ENCODE results near the gene IFRD2.
"Not testable (repeated sequence)": the region's sequence is repeated elsewhere in the genome, so short reads cannot be mapped to it uniquely, and the experiment has no call there.

The IFRD2 gene

GRCh38 chr3:50264964-50265485 is 27.2 kb downstream of the IFRD2 start:
- TF ChIP-seq CTCF (IDR thresholded peaks at IDR 0.05), result no peak
- H3K36me3 Mint-ChIP-seq (ENCODE audit: low read depth), result no peaks in the 10 kb centered on the region
- peaks cover 2% of the 10 kb centered on the region for H3K27me3 Mint-ChIP-seq (ENCODE audit: low read depth, poor library complexity)
- H3K27ac Mint-ChIP-seq, result peak overlapping the region; percentile 96
- H3K4me1 Mint-ChIP-seq, result peaks cover 83% of the 10 kb centered on the region
- H3K4me3 Mint-ChIP-seq, result no peak overlapping the region
- DNase-seq, result no peak
- H3K9me3 Mint-ChIP-seq, result no peaks in the 10 kb centered on the region

GRCh38 chr3:50264383-50264963 is 27.8 kb downstream of the IFRD2 start:
- H3K27me3 Mint-ChIP-seq (ENCODE audit: low read depth, poor library complexity), result peaks cover 2% of the 10 kb centered on the region
- TF ChIP-seq CTCF (IDR thresholded peaks at IDR 0.05), result no peak
- peak; percentile 90 for DNase-seq
- no peak overlapping the region for H3K4me3 Mint-ChIP-seq
- H3K27ac Mint-ChIP-seq, result peak overlapping the region; percentile 98
- H3K36me3 Mint-ChIP-seq (ENCODE audit: low read depth), result no peaks in the 10 kb centered on the region
- H3K9me3 Mint-ChIP-seq, result no peaks in the 10 kb centered on the region
- H3K4me1 Mint-ChIP-seq, result peaks cover 80% of the 10 kb centered on the region

- H3K27me3 Mint-ChIP-seq (ENCODE audit: low read depth, poor library complexity), result peaks cover 2% of the 10 kb centered on the region
- peak overlapping the region; percentile 98 for H3K27ac Mint-ChIP-seq
- peaks cover 80% of the 10 kb centered on the region for H3K4me1 Mint-ChIP-seq
- no peak overlapping the region for H3K4me3 Mint-ChIP-seq
- H3K36me3 Mint-ChIP-seq (ENCODE audit: low read depth), result no peaks in the 10 kb centered on the region
- no peak for DNase-seq
- TF ChIP-seq CTCF (IDR thresholded peaks at IDR 0.05), result no peak
- H3K9me3 Mint-ChIP-seq, result no peaks in the 10 kb centered on the region
Measured at GRCh38 chr3:50263478-50264382, 28.5 kb downstream of the IFRD2 start.

- Mint-ChIP-seq H3K4me1 (peaks cover 80% of the 10 kb centered on the region), H3K27ac (peak overlapping the region; percentile 88), H3K9me3 (no peaks in the 10 kb centered on the region), H3K27me3 (ENCODE audit: low read depth, poor library complexity) (peaks cover 2% of the 10 kb centered on the region), H3K4me3 (no peak overlapping the region), H3K36me3 (ENCODE audit: low read depth) (no peaks in the 10 kb centered on the region)
- no peak for TF ChIP-seq CTCF (IDR thresholded peaks at IDR 0.05)
- no peak for DNase-seq
Measured at GRCh38 chr3:50262778-50263177, 29.5 kb downstream of the IFRD2 start.

GRCh38 chr3:50262200-50262599 is 30.0 kb downstream of the IFRD2 start:
- not testable (repeated sequence) for H3K27ac Mint-ChIP-seq; H3K27me3 Mint-ChIP-seq (ENCODE audit: low read depth, poor library complexity); H3K4me3 Mint-ChIP-seq; H3K9me3 Mint-ChIP-seq; DNase-seq; H3K36me3 Mint-ChIP-seq (ENCODE audit: low read depth)
- H3K4me1 Mint-ChIP-seq, result peaks cover 80% of the 10 kb centered on the region

GRCh38 chr3:50261505-50261904 is 30.7 kb downstream of the IFRD2 start:
- DNase-seq, result no peak
- H3K4me3 Mint-ChIP-seq, result peak overlapping the region; percentile 65
- peaks cover 79% of the 10 kb centered on the region for H3K4me1 Mint-ChIP-seq
- peaks cover 2% of the 10 kb centered on the region for H3K27me3 Mint-ChIP-seq (ENCODE audit: low read depth, poor library complexity)
- no peaks in the 10 kb centered on the region for H3K9me3 Mint-ChIP-seq
- H3K36me3 Mint-ChIP-seq (ENCODE audit: low read depth), result peaks cover 11% of the 10 kb centered on the region
- TF ChIP-seq CTCF (IDR thresholded peaks at IDR 0.05), result no peak
- H3K27ac Mint-ChIP-seq, result peak overlapping the region; percentile 97
